C4-2B (cell line): ENCODE results near the gene PLA2G6.

ENCODE experiments used
- H3K27ac ChIP-seq: fragments of 450-650 bp; 2 replicates; pipeline ENCODE4 v1.5.1; 2017
- ZFX ChIP-seq: fragments of 450-650 bp; IDR thresholded peaks from 2 replicates; pipeline ENCODE4 v1.6.1; 2017
- TF ChIP-seq, protein P1 (sequence below): fragments of 450-650 bp; conservative IDR thresholded peaks from 2 replicates; pipeline ENCODE4 v1.5.1; 2017; ENCODE audit warnings: mild to moderate bottlenecking

PLA2G6 gene

DNA sequence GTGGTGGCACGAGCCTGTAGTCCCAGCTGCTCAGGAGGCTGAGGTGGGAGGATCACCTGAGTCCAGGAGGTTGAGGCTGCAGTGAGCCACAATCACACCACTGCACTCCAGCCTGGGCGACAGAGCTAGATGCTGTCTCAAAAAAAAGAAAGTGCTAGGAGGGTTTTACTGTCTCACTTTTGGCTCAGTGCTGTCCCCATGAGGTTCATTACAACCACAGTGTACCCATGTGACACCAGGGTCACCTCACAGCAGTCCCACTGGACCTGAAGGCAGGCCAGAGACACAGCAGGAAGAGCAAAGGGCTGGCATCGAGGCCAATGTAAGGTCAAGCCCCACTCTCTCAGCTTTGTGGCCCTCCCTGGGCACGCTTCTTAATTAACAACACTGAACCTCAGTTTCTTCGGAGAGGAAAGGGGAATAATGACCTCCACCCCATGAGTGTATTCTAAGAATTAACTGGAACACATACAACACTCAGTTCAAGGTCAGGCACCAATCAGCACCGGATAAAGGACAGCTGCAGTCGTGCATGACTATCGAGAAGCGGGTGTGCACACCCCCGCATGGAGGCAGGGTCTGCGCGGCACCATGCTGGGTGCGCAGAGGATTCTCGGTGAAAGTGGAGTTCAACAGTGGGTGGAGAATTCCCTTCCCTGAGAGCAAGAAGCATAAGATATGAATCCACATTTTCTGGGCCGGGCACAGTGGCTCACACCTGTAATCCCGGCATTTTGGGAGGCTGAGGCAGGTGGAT lies 40.2 kb downstream of the PLA2G6 start:
- H3K27ac ChIP-seq: no peak overlapping the region
- TF ChIP-seq ZFX: no peak
- TF ChIP-seq, protein P1, sequence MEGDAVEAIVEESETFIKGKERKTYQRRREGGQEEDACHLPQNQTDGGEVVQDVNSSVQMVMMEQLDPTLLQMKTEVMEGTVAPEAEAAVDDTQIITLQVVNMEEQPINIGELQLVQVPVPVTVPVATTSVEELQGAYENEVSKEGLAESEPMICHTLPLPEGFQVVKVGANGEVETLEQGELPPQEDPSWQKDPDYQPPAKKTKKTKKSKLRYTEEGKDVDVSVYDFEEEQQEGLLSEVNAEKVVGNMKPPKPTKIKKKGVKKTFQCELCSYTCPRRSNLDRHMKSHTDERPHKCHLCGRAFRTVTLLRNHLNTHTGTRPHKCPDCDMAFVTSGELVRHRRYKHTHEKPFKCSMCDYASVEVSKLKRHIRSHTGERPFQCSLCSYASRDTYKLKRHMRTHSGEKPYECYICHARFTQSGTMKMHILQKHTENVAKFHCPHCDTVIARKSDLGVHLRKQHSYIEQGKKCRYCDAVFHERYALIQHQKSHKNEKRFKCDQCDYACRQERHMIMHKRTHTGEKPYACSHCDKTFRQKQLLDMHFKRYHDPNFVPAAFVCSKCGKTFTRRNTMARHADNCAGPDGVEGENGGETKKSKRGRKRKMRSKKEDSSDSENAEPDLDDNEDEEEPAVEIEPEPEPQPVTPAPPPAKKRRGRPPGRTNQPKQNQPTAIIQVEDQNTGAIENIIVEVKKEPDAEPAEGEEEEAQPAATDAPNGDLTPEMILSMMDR: no peak

DNA sequence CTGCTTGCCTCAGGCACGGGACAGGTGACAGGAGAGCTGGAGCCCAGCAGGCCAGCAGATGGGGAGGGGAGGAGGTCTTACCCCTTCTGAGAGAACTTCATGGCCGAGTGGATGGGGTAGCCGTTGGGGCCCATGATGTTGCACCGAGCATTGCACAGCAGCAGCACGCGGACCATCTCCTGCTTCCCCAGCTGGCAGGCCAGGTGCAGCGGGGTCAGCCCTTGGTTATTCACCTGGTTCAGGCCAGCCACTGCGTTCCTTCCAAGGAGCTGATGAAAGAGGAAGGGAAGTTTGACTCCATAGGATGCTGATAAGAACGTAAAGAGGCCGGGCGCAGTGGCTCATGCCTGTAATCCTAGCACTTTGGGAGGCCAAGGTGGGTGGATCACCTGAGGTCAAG lies 41.7 kb downstream of the PLA2G6 start:
- H3K27ac ChIP-seq: no peak overlapping the region
- TF ChIP-seq, protein P1: no peak
- TF ChIP-seq ZFX: no peak

DNA sequence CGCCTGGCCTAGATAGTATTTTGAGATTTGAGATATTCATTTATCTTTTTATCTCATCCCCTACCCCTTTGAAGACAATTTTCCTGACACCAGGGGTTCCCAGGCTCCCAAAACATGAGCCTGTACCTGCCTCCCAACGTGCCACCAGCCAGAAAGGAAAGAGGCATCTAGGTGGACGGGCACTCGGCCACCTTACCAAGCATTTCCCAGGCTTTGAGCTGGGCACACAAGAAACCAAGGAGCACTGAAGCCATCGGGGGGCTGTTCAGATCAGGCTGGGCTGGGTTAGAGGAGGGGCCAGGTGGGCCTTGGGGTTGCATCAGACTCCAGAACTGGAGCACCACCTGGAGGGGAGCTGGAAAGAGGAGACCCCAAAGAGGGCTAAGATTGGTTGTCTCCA lies 42.7 kb downstream of the PLA2G6 start:
- H3K27ac ChIP-seq: no peak overlapping the region
- TF ChIP-seq ZFX: no peak

DNA sequence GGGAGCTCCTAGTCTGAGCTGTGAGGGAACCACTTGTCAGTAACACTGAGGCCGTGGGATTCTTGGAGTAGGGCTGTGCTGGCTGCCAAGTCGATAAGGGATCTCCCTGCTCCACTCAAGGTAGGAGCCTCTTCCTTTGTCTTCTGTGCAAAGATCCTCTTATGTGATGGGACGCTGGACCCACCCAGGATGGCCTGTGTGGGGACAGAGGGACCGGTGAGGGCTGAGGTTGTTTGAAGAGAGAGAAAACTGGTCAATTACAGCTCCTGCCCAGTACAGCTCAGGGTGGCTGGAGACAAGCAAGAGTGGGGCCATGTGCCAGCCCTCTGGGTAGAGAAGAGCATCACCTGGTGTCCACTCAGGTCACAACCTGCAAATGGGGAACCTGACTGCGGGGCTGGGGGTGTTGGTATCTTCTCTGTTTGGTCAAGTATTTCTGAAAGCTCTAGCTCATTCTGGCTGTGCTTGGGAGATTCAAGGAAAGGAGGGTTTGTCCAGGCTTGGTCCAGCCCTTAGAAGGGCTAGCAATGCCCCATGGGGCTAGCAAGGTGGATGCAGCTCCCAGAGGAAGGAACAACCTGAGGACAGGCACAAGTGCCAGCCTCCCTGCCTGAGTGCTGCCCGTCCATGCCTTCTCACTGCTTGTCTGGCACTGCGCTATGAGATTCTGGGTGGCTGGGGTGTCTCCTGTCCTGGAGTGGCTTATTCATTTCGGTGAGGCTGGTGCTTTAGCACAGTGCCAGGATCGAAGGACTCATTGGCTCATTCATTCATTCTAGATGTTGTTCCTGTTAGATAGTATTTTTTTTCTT lies 43.5 kb downstream of the PLA2G6 start:
- H3K27ac ChIP-seq: no peak overlapping the region
- TF ChIP-seq ZFX: no peak
- TF ChIP-seq, protein P1: no peak

DNA sequence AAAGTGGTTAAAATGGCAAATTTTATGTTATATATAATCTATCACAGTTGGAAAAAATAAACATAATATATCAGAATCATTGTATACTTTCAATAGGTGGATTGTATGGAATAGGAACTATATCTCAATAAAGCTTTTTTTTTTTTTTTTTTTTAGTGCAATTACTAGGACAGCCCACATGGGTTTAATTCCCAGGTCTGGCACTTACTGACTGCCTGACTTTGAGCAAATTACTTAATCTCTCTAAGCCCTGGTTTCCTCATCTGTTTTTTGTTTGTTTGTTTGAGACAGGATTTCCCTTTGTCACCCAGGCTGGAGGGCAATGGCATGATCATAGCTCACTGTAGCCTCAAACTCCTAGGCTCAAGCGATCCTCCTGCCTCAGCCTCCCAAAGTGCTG lies 45.0 kb downstream of the PLA2G6 start:
- TF ChIP-seq, protein P1: no peak
- TF ChIP-seq ZFX: no peak
- no peak overlapping the region for H3K27ac ChIP-seq

DNA sequence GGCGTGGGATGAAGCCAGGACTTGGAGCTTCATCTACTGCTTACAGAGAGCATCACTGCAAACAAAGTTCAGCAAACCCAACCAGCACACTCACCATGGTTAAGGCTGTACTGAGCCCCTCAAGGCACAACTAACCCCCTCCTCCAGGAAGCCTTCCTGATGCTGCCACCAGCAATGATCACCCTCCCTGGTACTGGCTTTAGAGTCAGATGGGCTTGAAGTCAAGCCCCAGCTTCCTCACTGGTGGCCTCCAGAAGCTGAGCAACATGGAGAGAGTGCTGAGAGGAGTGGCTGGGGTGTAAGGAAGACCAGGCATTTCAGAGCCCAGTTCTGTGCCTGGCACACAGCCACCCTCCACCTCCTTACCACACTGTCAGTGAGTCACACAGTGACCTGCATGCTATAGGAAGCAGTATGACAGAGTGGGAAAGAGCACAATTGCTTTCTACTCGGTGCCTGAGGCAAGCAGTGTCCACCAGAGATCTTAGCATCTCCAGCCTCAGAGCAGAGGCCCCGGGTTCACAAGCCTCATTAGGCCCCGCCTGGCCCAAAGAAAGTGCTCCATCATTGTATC lies 46.4 kb downstream of the PLA2G6 start:
- TF ChIP-seq, protein P1: no peak
- TF ChIP-seq ZFX: no peak
- H3K27ac ChIP-seq: no peak overlapping the region

GRCh38 chr22:38133331-38133730 lies 48.3 kb downstream of the PLA2G6 start:
- H3K27ac ChIP-seq: no peak overlapping the region
- TF ChIP-seq, protein P1: no peak
- no peak for TF ChIP-seq ZFX
